ENCODE data around the gene ASAH2B.

ASAH2B gene

GRCh38 chr10:50799595-50799994 lies 59.9 kb downstream of the ASAH2B start:
- no peak for DNase-seq

- no peak for DNase-seq
These were observed 66.4 kb downstream of the ASAH2B start for GRCh38 chr10:50805981-50806622.

- no peak for DNase-seq
These were observed 68.4 kb downstream of the ASAH2B start for GRCh38 chr10:50807851-50808776.
